Activated CD4-positive, CD25-positive, alpha-beta regulatory T cell (primary cell): Measurements from ENCODE around the gene CCDC90B.
"Not testable (repeated sequence)": the region's sequence is repeated elsewhere in the genome, so short reads cannot be mapped to it uniquely, and the experiment has no call there.

Experiments
- DNase-seq, 4 experiments: peaks; one replicate each; lab custom pipeline; 2025; lab: John Stamatoyannopoulos, UW

The CCDC90B gene

GRCh38 chr11:83287631-83288030, 1.5 kb upstream of the CCDC90B start:
- DNase-seq = no peak

- DNase-seq = peak in 1 of 4 experiments; percentile 45
These were observed 906 bp downstream of the CCDC90B start for GRCh38 chr11:83285151-83285770.

GRCh38 chr11:83284501-83285150, 1.5 kb downstream of the CCDC90B start:
- DNase-seq = no peak

GRCh38 chr11:83282084-83282716, 4.0 kb downstream of the CCDC90B start:
- DNase-seq = no peak

- no peak for DNase-seq
These were observed 5.9 kb downstream of the CCDC90B start for GRCh38 chr11:83280256-83280655.

- DNase-seq = no peak
These were observed 7.8 kb downstream of the CCDC90B start for GRCh38 chr11:83278351-83278750.

- DNase-seq = no peak
These were observed 10.1 kb downstream of the CCDC90B start for GRCh38 chr11:83275888-83276641.

GRCh38 chr11:83272627-83273026, 13.5 kb downstream of the CCDC90B start:
- no peak for DNase-seq

GRCh38 chr11:83271734-83272133, 14.4 kb downstream of the CCDC90B start:
- not testable (repeated sequence) for DNase-seq

- DNase-seq = not testable (repeated sequence)
These were observed 17.1 kb downstream of the CCDC90B start for GRCh38 chr11:83269080-83269479.

- DNase-seq = no peak
These were observed 20.8 kb downstream of the CCDC90B start for GRCh38 chr11:83265331-83265730.

GRCh38 chr11:83259559-83259958, 26.6 kb downstream of the CCDC90B start:
- no peak for DNase-seq

GRCh38 chr11:83257761-83258168, 28.4 kb downstream of the CCDC90B start:
- no peak for DNase-seq

- no peak for DNase-seq
These were observed 29.4 kb downstream of the CCDC90B start for GRCh38 chr11:83256602-83257340.

GRCh38 chr11:83255366-83255765, 30.8 kb downstream of the CCDC90B start:
- no peak for DNase-seq

GRCh38 chr11:83252941-83253340, 33.2 kb downstream of the CCDC90B start:
- DNase-seq = no peak

- DNase-seq = no peak
These were observed 33.9 kb downstream of the CCDC90B start for GRCh38 chr11:83252266-83252665.

GRCh38 chr11:83249972-83250593, 36.1 kb downstream of the CCDC90B start:
- no peak for DNase-seq

GRCh38 chr11:83249445-83249844, 36.7 kb downstream of the CCDC90B start:
- DNase-seq = no peak

GRCh38 chr11:83241291-83241946, 44.7 kb downstream of the CCDC90B start:
- no peak for DNase-seq

- DNase-seq = no peak
These were observed 48.1 kb downstream of the CCDC90B start for GRCh38 chr11:83238111-83238510.
